Prostate gland (tissue), 2 donors: ENCODE data around the gene VASN. TPM values are rescaled to one million over a fixed set of nuclear protein-coding genes. Genes with fewer than 3 reads are reported as not detected.

ENCODE experiments used
- DNase-seq: peaks from one replicate; pipeline ENCODE4 v3.0.0-alpha.2; 2019; ENCODE audit warnings: low spot score
- H3K27ac ChIP-seq, 2 donors: fragments of 200-600 bp; sonication (generic); 2 replicates each; pipeline ENCODE4 v1.5.1; 2017 to 2019
- H3K27me3 ChIP-seq: fragments of 200-600 bp; sonication (generic); replicated peaks from 2 replicates; pipeline ENCODE4 v1.5.1; 2019; ENCODE audit not compliant: insufficient read depth
- H3K36me3 ChIP-seq, 2 donors: fragments of 200-600 bp; sonication (generic); 1 replicate in 1 of 2; 2 replicates in 1 of 2; pipeline versions ENCODE4 v1.5.1 to v1.8.1; 2017 to 2019
- H3K4me1 ChIP-seq: fragments of 200-600 bp; sonication (generic); replicated peaks from 2 replicates; pipeline ENCODE4 v1.5.1; 2019
- H3K4me3 ChIP-seq, 2 donors: fragments of 200-600 bp; sonication (generic); 2 replicates each; pipeline ENCODE4 v1.5.1; 2017 to 2019
- H3K9me3 ChIP-seq: fragments of 200-600 bp; sonication (generic); 2 replicates; pipeline ENCODE4 v1.5.1; 2017
- CTCF ChIP-seq, 4 experiments: fragments of 200-600 bp in 2 of 4; fragments of 450-650 bp in 2 of 4; sonication (generic) in 2 of 4; IDR thresholded peaks; 1 replicate in 3 of 4; 2 replicates in 1 of 4; pipeline ENCODE4 v1.5.1; 2016 to 2019; ENCODE audit warnings: antibody characterized with exemption in 4 of 4, mild to moderate bottlenecking in 2 of 4, moderate library complexity in 2 of 4
- POLR2A ChIP-seq: fragments of 450-650 bp; IDR thresholded peaks from one replicate; pipeline ENCODE4 v1.6.1; 2016; ENCODE audit warnings: antibody characterized with exemption, mild to moderate bottlenecking
- POLR2AphosphoS5 ChIP-seq: sonication (generic); formaldehyde crosslinking; IDR thresholded peaks from one replicate; pipeline ENCODE4 v1.6.1; 2017; ENCODE audit warnings: antibody characterized with exemption
- WGBS: methylation state at CpG from one replicate; pipeline ENCODE4 v1.1.5; 2018; 5-methylcytosine and 5-hydroxymethylcytosine counted together
- intact Hi-C: fragments of 100-400 bp; cut with DNase I; formaldehyde crosslinking; loops from one replicate; pipeline ENCODE4 v1.14.2; 2022
- total RNA-seq, 2 donors: library from RNA; depleted of rRNA; stranded (reverse); fragments of >200 nt; gene quantifications; one replicate each; pipeline ENCODE4 v1.1.0, GENCODE V29; 2016

The VASN gene
- total RNA-seq, 2 donors from 2014 or later = 13.1 to 97.4 TPM

- no peak overlapping the region for H3K4me3 ChIP-seq
- no peaks in the 10 kb centered on the region for H3K27me3 ChIP-seq
- no peak for DNase-seq
- 50% methylated on average over 12 of the region's 12 CpGs for WGBS
- H3K9me3 ChIP-seq = no peaks in the 10 kb centered on the region
- intact Hi-C loops = no loop called here
- H3K4me1 ChIP-seq = peaks cover 32% of the 10 kb centered on the region
- H3K27ac ChIP-seq = peak overlapping the region; percentile 51 to 81
- no peaks in the 10 kb centered on the region for H3K36me3 ChIP-seq
- TF ChIP-seq POLR2AphosphoS5 (no peak), CTCF (IDR thresholded peaks at IDR 0.05) (no peak), POLR2A (no peak)
Observed at GRCh38 chr16:4377573-4378154, 6.0 kb downstream of the VASN start.

DNA sequence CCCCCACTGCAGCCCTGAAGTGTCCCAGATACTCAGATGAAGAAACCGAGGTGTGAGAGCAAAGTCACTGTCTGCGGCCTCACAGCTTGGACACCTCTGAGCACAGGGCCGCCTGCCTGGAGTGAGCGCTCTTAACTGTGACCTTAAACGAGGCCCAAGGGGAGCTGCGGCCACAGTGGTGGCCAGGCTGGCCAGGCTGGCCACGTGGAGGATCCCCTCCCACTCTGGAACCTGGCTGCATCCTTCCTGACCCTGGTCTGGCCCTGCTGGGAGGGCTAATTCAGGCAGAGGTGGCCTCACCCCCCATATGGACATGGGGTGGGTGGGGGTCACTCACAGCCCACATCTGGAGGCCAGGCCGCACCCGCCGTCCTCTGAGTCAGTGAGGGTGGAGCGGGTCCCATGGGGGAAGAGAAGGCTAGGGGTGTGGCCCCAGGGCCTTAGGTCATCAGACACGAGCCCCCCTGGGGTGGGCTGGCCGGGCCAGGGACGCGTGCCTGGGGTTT is 6.6 kb downstream of the VASN start:
- no peak overlapping the region for H3K4me3 ChIP-seq
- H3K27me3 ChIP-seq = no peaks in the 10 kb centered on the region
- H3K4me1 ChIP-seq = peaks cover 28% of the 10 kb centered on the region
- intact Hi-C loops = no loop called here
- no peaks in the 10 kb centered on the region for H3K36me3 ChIP-seq
- no peak for DNase-seq
- TF ChIP-seq POLR2AphosphoS5 = no peak
- no peak for TF ChIP-seq POLR2A
- TF ChIP-seq CTCF (IDR thresholded peaks at IDR 0.05) = no peak
- 77% methylated on average over 13 of the region's 15 CpGs for WGBS
- no peaks in the 10 kb centered on the region for H3K9me3 ChIP-seq
- peak overlapping the region in 1 of 2 donors; percentile 81 for H3K27ac ChIP-seq

DNA sequence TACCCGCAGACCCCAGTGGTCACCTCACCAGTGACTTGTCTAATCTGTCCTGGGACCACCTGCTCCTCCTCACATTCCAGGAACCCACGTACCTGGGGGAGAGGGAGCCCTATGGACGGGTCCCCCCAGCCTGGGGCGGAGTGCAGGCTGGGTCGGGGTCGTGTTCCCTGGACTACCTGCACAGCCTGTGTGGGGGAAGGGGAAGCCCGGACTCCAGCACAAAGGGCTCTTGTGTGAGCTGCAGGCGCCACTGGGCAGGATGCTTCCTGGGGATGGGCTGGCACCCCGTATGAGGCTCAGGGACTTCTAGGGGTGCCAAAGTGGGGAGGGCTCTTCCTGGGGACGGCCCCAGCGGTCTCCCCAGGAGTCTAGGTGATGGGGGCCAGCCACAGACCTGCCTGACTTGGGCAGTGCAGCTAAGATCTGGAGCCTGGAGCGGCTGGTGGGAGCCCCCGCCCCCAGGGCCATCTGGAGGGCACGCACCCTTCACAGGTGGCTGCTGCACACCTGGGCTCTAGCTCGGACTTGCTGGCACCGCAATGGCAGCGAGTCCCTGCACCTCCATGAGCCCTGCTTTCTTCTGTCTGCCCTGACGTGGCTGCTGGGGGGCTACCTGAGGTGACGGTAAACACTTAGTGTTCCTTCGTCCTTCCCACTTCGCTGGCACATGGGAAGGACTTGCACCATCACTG is 7.5 kb downstream of the VASN start:
- intact Hi-C loops = no loop called here
- no peak for DNase-seq
- no peak overlapping the region for H3K27ac ChIP-seq
- no peaks in the 10 kb centered on the region for H3K36me3 ChIP-seq
- no peak overlapping the region for H3K4me3 ChIP-seq
- 74% methylated on average over 20 of the region's 21 CpGs for WGBS
- H3K4me1 ChIP-seq = peaks cover 24% of the 10 kb centered on the region
- H3K9me3 ChIP-seq = no peaks in the 10 kb centered on the region
- H3K27me3 ChIP-seq = no peaks in the 10 kb centered on the region
- no peak for TF ChIP-seq POLR2AphosphoS5
- TF ChIP-seq CTCF (IDR thresholded peaks at IDR 0.05) = no peak
- TF ChIP-seq POLR2A = no peak

- Histone ChIP-seq H3K27ac (no peak overlapping the region), H3K27me3 (no peaks in the 10 kb centered on the region), H3K9me3 (no peaks in the 10 kb centered on the region), H3K4me3 (no peak overlapping the region), H3K36me3 (no peaks in the 10 kb centered on the region), H3K4me1 (peaks cover 12% of the 10 kb centered on the region)
- TF ChIP-seq POLR2AphosphoS5 = no peak
- no peak for TF ChIP-seq CTCF (IDR thresholded peaks at IDR 0.05)
- no peak for TF ChIP-seq POLR2A
- 73% methylated on average over 26 of the region's 26 CpGs for WGBS
- intact Hi-C loops = no loop called here
- no peak for DNase-seq
Observed at GRCh38 chr16:4380119-4381063, 8.7 kb downstream of the VASN start.
